Colon (tissue), 2 donors: ENCODE data around the gene FHDC1.

Experiments
- FAIRE-seq: peaks from 2 replicates; lab custom pipeline; 2012; peaks lifted over from hg19 to GRCh38; lab: Jason Lieb, UNC
- donor health status: control.
- donor health status: control.

The FHDC1 gene

DNA sequence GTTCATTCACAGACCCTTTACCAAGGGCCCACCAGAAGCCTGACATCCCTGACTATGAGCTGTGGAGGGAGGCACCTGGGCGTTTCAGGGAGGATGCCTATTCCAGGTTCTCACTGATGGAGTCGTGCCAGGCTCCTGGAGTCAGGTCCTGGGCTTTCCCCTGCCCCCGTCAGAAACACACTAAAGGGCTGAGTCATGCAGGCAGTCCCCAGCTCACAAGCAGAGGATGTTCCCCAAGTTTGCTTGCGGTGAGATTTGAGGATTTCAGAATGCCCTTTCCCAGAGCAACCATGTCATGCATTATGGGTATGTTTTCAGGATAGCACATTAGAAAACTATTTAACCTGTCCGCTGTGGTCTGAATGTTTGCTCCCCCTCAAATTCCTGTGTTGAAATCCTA is 45.2 kb downstream of the FHDC1 start:
- FAIRE-seq = no peak

DNA sequence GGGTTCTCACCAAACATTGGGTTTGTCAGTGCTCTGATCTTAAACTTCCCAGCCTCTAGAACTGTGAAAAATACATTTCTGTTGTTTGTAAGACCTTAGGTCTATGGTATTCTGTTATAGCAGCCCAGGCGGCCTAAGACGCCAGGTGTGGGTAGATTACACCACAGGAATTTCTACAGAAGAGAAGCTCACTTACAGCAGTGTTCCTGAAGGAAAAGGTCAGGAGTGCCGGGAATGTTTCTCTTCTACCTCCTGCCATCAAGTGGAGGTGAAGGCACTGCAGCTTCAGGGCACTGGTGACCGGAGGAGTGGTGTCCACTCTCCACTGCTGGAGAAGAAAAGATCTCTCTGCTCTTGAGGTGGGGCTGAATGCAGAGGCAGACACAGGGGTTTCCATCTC is 45.7 kb downstream of the FHDC1 start:
- no peak for FAIRE-seq

DNA sequence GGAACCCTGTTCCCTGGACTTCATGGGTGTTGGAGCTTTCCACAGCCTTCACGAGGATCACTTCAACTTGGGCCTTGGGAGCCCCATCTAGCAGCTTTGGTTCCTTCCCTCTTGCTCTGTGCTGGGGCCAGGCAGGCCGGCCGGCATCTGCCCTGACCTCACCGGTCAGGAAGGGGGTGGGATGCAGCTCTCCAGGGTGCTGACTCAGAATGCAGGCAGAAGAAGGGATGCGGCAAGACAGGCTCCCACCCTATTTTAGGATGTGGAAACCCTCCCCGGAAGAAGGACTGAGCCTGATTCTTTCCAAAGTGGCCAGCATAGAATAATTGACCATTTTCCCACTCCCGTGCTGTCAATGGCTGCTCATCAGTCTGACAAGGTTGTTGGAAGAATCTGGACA is 47.1 kb downstream of the FHDC1 start:
- FAIRE-seq = no peak

DNA sequence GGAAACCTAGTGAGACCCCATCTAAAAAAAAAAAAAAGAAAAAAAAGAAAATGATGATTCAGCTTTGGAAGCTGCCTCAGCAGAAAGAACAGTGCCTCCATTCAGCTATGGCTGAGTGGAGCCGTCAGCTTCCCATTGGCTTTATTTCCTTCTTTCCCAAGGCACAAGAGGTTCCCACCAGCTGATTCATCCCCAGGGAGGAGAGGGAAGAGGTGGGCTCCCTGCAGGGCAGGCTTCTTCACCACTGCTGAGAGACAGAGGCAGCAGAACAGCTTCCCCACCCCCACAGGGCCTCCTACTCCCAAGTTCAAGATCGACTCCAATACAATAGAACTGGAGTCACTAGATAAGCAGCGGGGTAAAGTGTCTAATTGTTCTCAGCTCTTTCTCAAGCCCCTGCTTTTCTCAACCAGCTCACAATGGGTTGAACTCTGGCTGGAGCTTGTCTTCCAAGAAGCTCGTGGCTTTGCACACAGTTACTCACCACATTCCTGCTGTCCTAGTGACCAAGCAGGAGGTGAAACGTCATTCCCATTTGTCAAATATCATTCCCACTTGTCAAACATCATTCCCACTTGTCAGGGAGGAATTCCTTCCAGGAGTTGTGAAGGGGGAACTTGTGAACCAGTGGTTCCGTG is 47.8 kb downstream of the FHDC1 start:
- no peak for FAIRE-seq

DNA sequence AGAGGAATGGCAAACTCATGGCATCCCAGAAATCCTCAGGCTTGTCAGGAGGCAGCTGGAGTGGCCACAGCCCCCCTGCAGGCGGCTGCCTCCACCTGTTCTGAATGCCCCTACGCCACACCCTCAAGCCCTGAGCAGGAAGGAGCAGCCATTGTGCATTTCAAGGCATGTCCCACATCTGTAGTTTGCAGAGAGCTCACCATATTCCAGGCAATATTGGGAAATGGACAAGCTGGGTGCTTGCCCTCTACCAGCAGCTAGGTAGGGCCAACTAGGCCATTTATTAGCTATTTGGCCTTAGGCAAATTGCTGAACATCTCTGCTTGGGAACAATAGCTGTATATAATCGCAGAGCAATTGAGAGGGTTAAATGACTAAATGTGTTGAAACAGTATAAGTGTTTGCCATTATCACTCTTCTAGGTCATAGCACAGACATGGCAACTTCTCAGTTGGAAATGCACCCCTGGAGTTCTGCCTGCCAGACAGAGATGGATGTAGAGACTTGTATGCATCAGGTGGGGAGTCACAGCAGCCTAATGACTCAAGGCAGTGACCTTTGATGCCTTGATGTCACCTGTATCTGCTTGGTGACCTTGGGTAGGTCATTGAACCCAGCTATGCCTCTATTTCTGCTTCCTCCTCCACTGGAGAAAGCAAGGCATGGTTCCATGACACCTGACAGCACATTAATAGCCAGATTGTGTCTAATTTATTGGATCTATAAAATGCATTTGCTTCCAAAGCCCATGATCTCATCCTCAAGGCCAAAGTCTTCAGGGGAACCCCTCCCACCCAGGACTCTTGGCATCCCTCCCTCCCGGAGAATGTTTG is 52.8 kb downstream of the FHDC1 start:
- no peak for FAIRE-seq

DNA sequence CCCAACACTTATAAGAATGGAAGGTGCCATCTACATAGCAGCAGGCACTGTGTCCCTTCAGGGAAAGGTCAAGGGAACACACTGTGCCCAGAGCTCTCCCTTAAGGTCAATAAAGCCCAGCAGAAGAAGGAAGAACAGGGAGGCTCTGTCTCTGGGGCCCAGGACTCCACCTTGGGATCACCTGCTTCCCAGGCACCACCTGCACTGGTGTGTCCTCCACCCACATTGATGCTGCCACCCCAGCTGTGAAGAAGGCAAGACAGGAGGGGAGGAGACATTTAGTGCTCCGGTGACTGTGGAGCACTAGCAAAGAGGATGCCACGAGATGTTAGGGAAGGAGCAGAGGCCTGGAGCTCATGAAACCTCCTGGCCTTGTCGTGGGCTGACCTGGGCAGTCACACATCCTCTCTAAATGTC is 53.4 kb downstream of the FHDC1 start:
- FAIRE-seq = no peak

DNA sequence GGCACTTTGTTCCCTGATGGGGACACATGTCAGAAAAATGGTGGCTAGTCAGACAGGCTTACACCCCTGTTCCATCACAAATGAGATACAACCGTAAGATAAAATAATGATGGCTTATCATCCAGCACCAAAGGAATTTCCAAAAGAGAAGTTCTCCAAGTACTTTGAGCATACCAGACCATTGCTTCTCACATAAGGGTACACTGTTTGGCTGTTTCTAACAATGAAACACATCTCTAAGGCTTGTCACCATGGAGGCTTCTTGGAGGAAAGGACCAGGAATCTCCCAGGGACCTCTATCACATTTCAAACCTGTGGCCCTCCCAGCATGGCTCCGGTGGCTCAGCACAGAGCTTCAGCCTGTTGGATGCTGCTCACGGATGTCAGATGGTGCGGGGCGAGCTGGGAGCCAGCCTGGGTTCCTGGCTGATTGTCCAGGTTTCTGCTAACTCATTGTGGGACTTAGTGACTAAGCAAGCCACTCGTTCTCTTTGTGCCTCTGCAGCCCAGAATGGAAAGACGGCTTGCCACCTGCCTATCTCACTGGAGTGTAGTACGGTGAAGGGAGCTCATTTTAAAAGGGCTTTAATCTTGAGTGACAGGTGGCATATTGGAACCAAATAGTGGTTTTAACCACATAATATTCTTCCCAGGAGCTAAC is 54.5 kb downstream of the FHDC1 start:
- FAIRE-seq = no peak

DNA sequence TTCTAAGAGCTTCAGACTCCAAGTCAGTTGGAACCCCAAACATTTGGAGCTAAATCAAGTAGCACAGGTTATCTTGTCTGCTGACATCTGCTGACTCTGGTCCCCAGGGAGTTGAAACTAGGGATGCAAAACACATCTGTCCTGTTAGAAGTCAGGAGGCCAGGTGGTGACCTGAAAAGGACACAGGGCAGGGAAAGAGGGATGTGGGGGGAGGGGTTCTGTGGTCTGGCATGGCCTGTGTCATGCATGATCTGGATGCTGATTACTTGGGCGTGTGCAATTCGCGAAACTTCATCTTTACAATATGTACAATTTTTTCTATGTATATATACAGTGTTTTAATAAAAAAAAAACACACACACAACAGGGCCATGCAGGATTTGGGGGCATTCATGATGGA is 55.3 kb downstream of the FHDC1 start:
- FAIRE-seq = no peak

DNA sequence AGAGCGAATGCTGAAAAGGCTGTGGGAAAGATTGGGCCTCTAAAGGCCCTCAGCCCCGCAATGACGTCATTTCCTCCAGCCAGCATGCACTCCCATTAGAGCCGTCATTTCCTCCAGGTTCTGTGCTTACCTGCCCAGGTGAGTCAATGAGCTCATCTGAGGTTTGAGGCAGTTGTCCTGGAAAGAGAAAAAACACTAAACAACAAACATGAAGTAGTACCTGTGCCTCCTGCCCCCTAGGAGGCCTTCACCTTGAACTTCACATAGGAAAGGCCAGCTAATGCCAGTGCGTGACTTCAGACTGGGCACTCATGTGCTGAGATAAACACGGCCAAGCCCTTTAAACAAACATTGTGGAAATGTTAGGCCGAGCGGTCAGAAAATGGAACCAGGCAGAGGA is 55.9 kb downstream of the FHDC1 start:
- no peak for FAIRE-seq

DNA sequence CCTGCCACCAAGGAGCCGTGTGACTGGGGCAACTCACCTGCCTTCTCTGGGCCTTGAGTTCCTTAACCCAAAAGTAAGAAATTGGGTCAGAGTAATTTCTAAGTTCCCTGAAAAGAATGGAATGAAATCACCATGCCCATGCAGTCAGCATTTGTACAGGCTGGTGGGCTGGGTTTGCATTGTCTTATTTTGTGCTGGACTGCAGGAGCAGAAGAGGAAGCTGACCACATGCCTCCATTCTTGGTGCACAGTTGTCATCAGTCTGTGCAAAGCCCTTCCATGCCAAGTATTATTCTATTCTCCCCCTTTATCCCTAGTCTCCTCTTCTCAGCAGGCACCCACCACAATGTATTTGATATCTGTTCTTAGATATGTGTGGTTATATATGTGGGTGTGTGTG is 56.3 kb downstream of the FHDC1 start:
- no peak for FAIRE-seq

DNA sequence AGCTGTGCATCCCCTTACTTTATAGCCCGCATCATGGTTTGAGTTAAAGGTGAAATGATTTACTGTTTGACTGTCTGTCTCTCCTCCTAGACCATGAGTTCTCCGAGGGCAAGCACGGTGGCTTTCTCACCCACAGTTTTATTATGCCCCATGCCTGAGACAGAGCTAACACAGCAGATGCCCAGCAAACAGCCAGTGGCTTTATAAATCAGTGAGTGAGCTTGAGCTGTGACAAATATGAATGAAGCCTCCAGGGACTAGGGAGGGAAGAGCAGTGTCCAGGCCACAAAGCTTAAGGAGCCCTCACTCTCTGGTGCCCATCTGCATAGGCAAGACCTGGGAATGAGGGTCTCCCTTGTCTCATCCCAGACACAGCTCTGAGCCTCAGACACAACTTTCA is 57.9 kb downstream of the FHDC1 start:
- no peak for FAIRE-seq

DNA sequence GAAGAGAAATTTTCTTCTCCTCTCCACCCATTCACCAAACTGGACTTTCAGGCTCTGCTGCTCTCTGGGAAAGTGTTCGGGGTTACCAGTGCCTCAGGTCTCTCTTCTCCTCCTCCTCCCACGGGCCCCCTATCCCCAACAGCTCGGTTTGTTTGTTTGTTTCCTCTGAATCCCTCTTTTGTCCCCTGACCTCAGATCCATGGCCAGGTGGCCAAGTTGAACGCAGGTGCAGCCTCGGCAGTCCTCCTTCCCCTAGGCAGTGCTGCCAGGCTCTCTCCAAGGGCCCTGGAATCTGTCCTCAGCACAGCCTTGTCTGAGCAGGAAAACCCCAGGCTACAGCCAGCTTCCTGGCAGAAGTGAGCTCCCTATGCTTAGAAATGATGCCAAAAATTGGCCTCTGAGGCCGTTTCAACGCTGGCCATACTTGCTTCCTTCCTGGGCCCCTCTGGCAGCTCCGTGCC is 60.0 kb downstream of the FHDC1 start:
- FAIRE-seq = no peak

DNA sequence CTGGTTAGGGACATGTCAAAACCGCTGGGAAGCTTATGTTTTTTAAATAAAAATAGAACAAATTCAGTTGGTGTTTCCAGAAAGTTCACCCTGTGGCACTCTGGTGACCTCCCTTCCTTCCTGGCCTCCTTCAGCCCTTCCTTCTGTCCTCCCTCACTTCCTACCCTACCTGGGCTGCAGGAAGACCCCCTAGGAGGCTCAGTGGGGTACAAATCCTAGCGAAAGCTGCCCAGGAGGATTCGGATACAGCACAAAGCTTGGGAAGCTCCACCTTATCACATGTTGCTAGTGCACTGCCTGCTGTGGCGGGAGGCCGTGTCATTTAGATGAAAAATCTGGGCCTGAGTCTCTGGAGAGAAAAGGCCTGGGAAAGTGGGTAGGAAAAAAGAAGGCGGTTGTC is 60.5 kb downstream of the FHDC1 start:
- no peak for FAIRE-seq

DNA sequence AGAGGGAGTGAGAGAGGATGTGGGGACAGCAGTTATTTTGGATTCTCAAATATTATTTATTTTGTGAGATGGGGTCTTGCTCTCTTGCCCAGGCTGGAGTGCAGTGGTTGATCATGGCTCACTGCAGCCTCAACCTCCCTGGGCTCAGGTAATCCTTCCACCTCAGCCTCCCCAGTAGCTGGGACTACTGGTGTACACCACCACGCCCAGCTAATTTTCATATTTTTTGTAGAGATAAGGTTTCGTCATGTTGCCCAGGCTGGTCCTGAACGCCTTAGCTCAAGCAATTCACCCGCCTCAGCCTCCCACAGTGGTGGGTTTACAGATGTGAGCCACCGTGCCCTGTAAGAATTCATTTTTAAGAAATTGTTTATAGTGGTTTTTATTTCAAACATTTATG is 61.2 kb downstream of the FHDC1 start:
- FAIRE-seq = no peak

DNA sequence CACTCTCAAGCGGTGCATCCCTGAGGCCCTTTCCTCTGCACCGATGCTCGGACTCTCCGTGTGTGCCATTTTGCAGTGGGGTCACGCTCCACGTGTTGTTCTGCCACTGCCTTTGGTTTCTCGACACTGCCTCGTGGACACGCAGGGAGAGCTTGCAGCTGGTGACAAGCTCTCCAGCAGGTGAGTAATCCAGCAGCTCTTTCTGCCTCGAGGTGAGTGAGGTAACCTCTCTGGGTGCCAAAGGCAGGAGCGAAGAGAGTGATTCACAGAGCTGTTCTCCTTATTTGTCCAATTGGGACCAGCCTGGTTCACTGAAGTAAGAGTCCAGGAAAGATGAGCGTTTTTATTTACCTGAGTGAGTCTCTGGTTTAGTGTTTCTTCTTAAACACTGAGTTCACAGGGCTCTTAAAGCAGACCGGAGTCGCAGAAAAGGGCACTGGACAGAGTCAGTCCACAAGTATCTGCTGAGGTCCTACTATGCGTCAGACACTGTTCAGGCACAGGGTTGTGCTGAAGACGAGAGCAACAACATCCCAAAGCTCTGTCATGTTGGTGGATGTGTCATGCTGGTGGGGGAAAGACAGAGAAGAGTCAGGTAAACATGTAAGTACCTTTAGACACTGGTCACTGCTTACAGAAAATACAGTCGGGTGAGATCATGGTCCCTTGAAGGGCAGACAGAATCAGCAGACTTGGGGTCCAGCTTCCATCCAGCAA is 61.8 kb downstream of the FHDC1 start:
- no peak for FAIRE-seq

DNA sequence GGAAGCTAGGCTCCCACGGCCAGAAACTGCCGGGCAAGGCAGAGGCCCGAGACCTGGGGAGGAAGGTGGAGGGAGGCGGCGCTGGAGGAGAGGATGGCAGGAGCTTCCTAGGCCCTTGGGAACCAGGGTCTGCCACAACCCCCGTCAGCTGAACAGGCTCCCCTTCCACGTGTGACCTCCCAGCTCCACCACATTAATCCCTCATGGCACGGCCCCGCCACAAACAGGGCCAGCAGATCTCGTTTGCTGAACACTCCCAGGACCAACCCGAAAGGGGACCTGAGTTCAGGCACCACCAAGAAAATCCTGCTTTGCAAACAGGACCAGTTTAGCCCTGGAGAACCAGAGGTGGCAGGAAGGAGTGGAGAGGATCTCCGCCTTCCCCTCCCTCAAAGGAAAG is 62.7 kb downstream of the FHDC1 start:
- no peak for FAIRE-seq

DNA sequence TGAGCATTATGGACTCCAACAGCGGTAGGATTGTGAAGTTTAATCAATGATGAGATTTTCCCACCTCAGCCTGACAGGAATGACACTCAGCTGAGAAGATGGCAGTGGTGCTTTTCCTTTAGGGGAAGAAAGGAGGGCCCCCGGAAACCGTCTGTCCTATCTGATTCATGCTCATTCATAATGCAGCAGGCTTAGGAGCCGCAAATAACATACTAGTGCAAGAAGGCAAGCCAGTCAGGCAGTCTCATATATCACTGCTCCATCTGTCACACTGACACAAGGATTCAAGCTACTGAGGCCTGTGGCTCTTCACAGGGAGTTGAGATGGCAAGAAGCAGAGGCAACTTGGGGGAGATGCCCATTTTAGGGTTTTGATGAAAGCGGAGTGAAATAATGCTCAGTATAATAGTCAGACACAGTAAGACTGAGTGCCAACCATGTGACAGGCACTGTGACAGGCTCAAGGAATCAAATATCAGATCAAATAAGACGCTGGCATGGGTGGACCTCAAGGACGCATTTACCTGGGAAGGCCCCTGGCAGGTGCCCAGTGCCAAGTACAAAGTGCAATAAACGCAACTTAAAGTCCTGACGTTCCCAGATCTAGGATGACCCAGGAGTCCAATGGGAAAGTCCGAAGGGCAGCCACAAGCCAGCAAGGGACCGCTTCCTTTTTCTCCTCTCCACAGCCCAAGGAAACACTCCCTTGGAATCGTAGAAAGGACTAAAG is 63.4 kb downstream of the FHDC1 start:
- no peak for FAIRE-seq

DNA sequence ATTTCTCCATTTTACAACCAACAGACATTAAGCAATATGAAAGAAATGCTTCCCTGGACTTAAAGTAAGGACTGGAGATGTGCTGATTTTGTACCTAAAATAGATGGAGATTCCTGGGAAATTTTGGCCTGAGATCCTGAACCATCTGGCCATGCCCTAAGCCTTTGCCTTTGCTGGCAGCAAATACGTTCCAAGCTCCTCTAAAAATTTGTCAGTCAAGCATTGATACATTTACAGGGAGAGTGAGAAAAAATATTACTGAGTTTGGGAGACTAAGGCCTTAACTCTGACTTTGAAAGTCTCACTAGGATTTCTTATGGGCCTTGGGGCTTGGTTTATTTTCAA is 63.9 kb downstream of the FHDC1 start:
- no peak for FAIRE-seq

DNA sequence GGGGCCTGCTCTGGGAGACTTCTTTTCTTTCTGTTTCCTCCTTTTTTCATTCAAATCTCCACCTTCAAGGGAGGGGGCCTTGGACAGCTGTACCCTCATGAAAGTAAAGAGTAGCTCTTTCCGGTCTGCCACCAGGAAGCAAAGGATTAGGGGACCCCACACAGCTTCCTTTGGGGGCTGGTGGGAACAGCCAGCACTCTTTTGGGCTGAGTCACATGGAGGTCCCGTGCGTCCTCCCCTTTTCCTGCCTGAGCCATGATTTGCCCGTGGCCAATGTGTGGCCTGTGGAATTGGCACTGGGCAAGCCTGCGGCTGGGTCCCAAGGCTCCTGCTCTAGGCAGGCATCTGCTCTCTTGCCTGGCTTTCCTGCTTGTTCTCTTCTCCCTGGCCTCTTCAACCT is 65.5 kb downstream of the FHDC1 start:
- FAIRE-seq = no peak

DNA sequence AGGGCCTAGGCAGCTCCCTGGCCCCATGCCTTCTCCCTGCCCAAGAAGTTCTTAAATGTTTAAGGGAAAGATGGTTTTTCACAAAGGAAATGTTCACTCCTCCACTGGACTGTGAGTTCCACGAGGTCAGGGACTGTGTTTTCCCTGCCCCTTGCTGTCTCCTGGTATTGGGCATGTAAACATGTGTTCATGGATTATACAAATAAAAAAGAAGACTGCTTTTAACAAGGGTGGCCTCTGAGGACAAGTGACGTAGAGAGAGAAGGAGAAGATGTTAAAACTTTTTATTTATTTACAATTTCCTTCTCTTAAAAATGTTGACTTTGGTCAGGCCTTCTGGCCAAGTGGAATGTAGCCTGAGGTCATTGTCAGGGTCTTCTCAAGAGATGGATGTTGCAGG is 66.0 kb downstream of the FHDC1 start:
- FAIRE-seq = no peak

DNA sequence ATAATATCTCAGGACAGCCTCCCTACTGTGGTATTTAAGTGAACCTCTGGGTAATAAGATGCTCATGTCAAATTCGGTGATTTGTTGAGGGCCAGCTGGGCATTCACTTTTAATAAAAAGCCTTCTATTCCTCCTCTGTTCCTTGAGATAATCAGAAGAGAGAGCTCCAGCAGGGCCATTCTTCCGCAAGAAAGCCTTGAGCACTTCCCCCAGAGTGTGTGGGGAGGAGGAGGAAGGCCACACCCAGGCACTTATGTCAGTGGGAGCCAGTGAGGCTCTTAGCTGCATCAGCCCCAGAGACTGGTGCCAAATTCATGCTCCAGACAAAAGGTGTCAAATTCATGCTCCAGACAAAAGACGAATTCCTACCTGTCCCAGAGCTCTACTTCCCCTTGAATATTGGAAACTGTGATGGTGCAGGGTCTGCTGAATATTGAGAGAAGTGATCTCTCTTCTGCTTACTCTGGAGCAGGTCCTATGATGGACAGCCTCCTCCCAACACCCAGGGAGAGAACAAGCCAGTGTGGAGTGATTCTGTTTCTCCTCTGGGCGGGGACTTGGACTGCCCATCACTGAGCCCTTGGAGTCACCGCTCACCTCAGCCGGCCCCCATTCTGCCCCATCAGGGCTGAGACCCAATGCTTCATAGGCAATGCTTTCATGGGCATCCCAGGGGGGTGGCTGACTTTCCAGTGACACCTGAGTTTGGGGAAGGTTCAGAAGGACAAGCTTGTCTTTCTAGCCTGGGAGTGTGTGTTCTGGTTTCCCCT is 68.1 kb downstream of the FHDC1 start:
- FAIRE-seq = no peak
